HG02571 (cell line): ENCODE measurements around the gene FGF21.
"Not testable (repeated sequence)": the region's sequence is repeated elsewhere in the genome, so short reads cannot be mapped to it uniquely, and the experiment has no call there.

Experiments
- ATAC-seq: cut with Tn5 transposase; IDR thresholded peaks from one replicate; pipeline ENCODE4 v1.9.1; 2021; ENCODE audit warnings: mild to moderate bottlenecking, moderate library complexity; ENCODE audit not compliant: unreplicated experiment

FGF21 gene

DNA sequence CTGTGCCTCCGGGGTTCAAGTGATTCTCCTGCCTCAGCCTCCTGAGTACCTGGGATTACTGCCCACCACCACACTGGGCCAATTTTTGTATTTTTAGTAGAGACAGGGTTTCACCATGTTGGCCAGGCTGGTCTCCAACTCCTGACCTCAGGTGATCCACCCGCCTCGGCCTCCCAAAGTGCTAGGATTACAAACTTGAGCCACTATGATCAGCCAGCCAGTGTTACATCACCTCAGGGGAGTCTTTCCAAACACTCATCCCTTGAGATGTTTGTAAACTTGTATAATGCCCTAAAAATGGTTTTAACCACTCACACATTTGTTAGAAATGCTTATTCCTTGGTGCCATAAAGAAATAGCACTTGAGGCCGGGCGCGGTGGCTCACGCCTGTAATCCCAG lies 31.1 kb downstream of the FGF21 start:
- not testable (repeated sequence) for ATAC-seq

- ATAC-seq: not testable (repeated sequence)
Observed at GRCh38 chr19:48787331-48787730, 32.0 kb downstream of the FGF21 start.

DNA sequence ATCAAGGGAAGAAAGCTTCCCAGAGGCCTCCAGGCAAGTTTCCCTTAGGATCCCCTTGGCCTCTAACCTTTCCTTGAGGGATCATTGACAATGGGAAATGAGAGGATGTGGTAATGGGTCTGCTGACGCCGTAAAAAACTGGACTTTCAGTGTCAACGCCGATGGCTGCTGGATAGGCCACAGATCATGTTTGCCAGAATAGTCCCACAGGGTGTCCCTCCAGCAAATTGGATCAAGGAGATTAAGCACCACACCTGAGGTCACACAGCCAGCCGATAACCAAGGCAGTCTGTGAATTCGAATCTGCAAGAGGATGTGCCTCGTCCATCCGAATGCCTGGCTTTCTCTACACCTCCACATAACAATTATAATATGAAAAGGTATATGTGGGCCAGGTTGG lies 37.9 kb downstream of the FGF21 start:
- no peak for ATAC-seq

GRCh38 chr19:48794291-48794690 lies 39.0 kb downstream of the FGF21 start:
- no peak for ATAC-seq

DNA sequence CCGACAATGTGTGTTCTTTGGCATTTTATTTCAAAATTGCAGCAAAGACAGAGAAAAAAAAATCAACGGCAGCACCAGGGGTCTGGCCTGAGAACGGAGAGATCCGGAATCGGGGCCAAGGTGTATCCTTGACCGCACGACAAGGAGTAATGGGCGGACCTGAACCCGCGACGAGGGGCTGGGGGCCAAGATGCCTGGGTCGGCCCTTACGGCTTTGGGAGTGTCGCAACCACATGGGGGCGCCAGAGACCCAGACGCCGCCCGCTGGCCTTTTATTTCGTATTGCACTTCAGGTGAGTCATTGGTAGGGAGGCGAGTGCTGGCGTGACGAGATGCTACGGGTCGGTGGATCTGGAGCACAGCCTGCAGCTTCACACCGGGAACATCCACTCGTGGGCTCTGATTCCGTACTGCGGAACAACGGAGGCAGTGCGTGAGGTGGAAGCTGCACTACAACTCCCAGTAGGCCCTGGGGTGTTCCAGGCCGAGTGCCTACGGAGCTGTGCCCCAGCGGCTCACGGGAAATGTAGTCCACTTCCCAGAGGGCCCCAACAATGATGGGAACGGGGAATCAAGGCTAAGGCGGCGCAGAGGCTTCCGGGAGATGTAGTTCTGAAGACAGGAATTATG lies 39.8 kb downstream of the FGF21 start:
- peak; percentile 60 for ATAC-seq

- ATAC-seq: no peak
Observed at GRCh38 chr19:48795685-48796070, 40.4 kb downstream of the FGF21 start.

DNA sequence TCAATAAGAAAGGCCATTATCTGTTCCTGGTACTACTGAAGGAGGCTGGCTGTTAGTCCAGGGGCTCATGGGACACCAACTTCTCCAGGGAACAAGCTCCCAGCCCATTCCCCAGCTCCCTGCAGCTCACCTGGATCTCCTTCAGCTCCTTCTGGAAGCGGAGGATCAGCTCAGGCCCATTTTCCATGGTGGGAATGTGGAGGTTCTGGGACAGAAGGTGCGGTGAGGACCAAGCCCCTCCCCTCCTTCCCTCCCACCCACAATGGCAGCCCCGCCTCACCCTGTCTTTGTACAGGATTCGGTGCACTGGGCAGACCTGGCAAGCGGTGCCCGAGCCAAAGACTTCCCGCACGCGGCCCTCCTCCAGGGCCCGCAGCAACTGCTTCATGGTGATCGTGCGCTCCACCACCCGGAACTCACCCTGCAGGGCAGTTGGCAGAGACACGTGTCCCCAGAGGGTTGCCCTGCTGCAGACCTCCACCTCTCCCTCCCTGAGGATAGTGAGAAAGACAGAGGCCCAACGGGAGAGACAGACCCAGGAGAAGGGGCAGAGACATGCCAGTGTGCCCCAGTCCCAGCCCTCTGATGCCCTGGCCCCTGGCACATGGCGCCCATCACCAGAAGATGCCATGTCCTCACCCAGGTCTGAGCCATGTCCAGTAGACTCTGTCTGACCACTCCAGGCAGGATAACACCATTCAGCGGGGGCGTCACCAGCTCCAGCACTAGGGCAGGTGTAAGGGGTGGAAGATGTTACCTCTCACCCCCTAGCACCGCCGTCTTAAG lies 41.2 kb downstream of the FGF21 start:
- ATAC-seq: no peak

- ATAC-seq: no peak
Observed at GRCh38 chr19:48797103-48797502, 41.8 kb downstream of the FGF21 start.

GRCh38 chr19:48798937-48799336 lies 43.6 kb downstream of the FGF21 start:
- no peak for ATAC-seq

- no peak for ATAC-seq
Observed at GRCh38 chr19:48799358-48800300, 44.3 kb downstream of the FGF21 start.

DNA sequence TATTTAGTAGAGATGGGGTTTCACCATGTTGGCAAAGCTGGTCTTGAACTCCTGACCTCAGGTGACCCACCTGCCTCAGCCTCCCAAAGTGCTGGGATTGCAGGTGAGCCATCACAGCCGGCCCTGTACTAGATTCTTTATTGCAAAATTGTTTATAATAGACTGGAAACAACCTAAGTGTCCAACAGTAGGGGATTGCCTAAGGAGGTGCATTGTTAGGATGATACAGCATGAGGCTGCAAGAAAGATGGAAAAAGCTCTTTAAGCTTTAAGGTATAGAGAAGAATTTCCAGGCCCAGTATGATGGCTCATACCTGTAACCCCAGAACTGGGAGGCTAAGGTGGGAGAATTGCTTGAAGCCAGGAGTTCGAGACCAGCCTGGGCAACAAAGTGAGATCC lies 47.3 kb downstream of the FGF21 start:
- no peak for ATAC-seq

DNA sequence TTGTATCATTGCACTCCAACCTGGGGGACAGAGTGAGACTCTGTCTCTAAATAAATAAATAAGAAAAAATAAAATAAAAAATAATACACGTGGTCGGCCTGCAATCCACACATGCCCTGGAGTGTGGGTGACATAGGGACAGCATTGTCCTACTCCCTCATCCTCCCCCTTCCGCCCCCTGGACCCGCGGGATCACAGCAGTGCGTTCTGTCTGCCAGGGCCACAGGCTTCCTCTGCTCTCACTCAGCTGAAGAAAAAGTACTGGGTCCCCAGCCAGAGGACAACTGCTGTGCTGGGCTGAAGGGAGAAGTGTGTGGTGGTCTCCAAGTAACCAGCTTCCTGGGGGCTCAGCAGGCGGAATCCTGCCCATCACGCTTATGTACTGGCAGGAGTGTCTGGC lies 49.2 kb downstream of the FGF21 start:
- ATAC-seq: no peak

GRCh38 chr19:48805452-48805851 lies 50.1 kb downstream of the FGF21 start:
- no peak for ATAC-seq

GRCh38 chr19:48806518-48806817 lies 51.1 kb downstream of the FGF21 start:
- ATAC-seq: no peak

DNA sequence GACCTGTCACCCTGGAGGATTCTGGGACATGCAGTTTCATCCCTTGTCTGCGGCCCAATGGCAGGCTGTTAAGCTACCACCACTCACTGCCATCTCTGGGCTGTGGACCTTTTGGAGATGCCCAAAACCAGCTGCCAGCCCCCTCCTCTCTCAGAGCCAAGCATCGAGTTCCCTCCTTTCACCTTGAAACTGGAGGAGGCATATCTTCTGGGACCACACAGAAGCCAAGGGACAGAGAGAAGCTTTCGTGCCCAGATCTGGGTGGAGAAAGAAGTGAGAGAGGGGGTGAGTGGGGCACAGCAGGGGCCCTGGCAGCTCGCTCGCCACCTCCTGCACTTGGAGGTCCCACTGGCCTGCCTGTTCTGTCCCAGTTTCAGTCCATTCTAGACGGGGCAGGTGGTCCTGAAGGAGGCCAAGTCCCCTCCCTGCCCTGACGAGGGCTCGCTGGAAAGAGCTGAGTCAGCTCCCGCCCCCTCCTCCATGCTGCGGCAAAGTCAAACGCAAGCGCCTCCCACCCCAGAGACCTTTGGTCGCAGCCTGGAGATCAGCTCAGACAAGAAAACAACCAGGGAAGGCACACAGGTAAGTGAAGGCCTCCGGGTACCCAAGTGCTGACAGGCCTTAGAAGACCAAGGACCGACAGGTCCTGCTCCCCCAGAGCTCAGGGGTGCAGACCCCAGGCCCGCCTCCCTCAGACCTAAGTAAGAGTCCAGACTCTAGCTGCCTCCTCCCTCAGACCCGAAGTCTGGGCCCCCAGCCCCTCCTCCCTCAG lies 51.7 kb downstream of the FGF21 start:
- ATAC-seq: no peak

GRCh38 chr19:48807590-48808308 lies 52.4 kb downstream of the FGF21 start:
- ATAC-seq: no peak
